ENCODE data around the gene TSNAXIP1.

DNA sequence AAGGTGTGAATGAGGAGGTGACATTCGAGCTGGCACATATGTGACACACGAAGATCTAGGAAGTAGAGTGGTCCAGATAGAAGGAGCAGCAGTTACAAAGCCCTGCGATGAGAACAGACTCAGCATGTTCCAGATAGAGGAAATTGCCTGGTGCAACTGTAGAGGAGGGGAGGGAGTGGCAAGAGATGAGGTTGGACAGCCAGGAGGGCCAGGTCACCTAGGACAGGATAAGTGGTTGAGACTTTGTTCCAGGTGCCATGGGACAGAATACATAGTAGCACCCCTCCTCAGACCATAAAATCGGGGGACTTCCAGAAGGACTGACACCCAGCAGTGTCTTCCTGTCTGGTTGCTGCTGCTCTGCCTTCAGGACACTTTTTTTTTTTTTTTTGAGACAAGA, 51.8 kb downstream of the TSNAXIP1 start:
- TF ChIP-seq CEBPB (IDR thresholded peaks at IDR 0.05) = no peak
- TF ChIP-seq EP300 (IDR thresholded peaks at IDR 0.05; ENCODE audit: borderline replicate concordance) = no peak
- no peak for TF ChIP-seq RAD21 (IDR thresholded peaks at IDR 0.05; ENCODE audit: low read depth)
- TF ChIP-seq, protein P1, sequence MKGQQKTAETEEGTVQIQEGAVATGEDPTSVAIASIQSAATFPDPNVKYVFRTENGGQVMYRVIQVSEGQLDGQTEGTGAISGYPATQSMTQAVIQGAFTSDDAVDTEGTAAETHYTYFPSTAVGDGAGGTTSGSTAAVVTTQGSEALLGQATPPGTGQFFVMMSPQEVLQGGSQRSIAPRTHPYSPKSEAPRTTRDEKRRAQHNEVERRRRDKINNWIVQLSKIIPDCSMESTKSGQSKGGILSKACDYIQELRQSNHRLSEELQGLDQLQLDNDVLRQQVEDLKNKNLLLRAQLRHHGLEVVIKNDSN (IDR thresholded peaks at IDR 0.05) = no peak
- TF ChIP-seq TAF1 (IDR thresholded peaks at IDR 0.05; ENCODE audit: low read depth) = no peak
- TF ChIP-seq NFIC (IDR thresholded peaks at IDR 0.05) = no peak
- TF ChIP-seq YY1 (IDR thresholded peaks at IDR 0.05; ENCODE audit: low read depth) = no peak
- TF ChIP-seq, protein P2, sequence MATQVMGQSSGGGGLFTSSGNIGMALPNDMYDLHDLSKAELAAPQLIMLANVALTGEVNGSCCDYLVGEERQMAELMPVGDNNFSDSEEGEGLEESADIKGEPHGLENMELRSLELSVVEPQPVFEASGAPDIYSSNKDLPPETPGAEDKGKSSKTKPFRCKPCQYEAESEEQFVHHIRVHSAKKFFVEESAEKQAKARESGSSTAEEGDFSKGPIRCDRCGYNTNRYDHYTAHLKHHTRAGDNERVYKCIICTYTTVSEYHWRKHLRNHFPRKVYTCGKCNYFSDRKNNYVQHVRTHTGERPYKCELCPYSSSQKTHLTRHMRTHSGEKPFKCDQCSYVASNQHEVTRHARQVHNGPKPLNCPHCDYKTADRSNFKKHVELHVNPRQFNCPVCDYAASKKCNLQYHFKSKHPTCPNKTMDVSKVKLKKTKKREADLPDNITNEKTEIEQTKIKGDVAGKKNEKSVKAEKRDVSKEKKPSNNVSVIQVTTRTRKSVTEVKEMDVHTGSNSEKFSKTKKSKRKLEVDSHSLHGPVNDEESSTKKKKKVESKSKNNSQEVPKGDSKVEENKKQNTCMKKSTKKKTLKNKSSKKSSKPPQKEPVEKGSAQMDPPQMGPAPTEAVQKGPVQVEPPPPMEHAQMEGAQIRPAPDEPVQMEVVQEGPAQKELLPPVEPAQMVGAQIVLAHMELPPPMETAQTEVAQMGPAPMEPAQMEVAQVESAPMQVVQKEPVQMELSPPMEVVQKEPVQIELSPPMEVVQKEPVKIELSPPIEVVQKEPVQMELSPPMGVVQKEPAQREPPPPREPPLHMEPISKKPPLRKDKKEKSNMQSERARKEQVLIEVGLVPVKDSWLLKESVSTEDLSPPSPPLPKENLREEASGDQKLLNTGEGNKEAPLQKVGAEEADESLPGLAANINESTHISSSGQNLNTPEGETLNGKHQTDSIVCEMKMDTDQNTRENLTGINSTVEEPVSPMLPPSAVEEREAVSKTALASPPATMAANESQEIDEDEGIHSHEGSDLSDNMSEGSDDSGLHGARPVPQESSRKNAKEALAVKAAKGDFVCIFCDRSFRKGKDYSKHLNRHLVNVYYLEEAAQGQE (IDR thresholded peaks at IDR 0.05; ENCODE audit: low read depth) = no peak
- TF ChIP-seq CREB1 (IDR thresholded peaks at IDR 0.05; ENCODE audit: low read depth) = no peak

All from Ishikawa (cell line).